Urinary bladder (tissue), 4 donors: ENCODE data around the gene NEGR1. TPM values are rescaled to one million over a fixed set of nuclear protein-coding genes. Genes with fewer than 3 reads are reported as not detected.

Experiments
- DNase-seq: peaks from one replicate; pipeline ENCODE4 v3.0.0-alpha.2; 2015; ENCODE audit errors: extremely low spot score
- H3K27ac ChIP-seq: one replicate; pipeline ENCODE4 v1.5.1; 2013; ENCODE audit warnings: low read depth, mild to moderate bottlenecking, moderate library complexity
- H3K36me3 ChIP-seq: one replicate; pipeline ENCODE4 v1.6.1; 2013; ENCODE audit warnings: mild to moderate bottlenecking, moderate library complexity; ENCODE audit not compliant: insufficient read depth
- H3K4me1 ChIP-seq: one replicate; pipeline ENCODE4 v1.6.1; 2013; ENCODE audit warnings: mild to moderate bottlenecking, moderate library complexity; ENCODE audit not compliant: insufficient read depth
- H3K4me3 ChIP-seq: one replicate; pipeline ENCODE4 v1.5.1; 2013; ENCODE audit warnings: low read depth, low read length
- WGBS: extraction: QIAGEN DNeasy Blood & Tissue Kit; methylation state at CpG from one replicate; pipeline ENCODE4 v1.1.7; 2013; 5-methylcytosine and 5-hydroxymethylcytosine counted together
- polyA plus RNA-seq: library from polyadenylated mRNA; stranded (reverse); fragments of 200-250 nt; gene quantifications from one replicate; pipeline ENCODE4 v1.2.3, GENCODE V29; 2013
- total RNA-seq: library from RNA; depleted of rRNA; stranded (reverse); fragments of >200 nt; gene quantifications from one replicate; pipeline ENCODE4 v1.2.3, GENCODE V29; 2014
- donor health status: healthy with polysubstance abuse.
- donor health status: healthy.

Gene NEGR1
- total and polyA plus RNA-seq, 2 donors = 38.2 to 92.3 TPM

- WGBS = 73% methylated on average over 1 of the region's 1 CpG
- no peak for DNase-seq
- Histone ChIP-seq H3K4me1 (no peaks in the 10 kb centered on the region), H3K4me3 (no peak overlapping the region), H3K27ac (no peak overlapping the region), H3K36me3 (no peaks in the 10 kb centered on the region)
Observed at GRCh38 chr1:71792264-71792663, 490.1 kb downstream of the NEGR1 start.

- no peak overlapping the region for H3K4me3 ChIP-seq
- WGBS = 74% methylated on average over 1 of the region's 1 CpG
- no peaks in the 10 kb centered on the region for H3K36me3 ChIP-seq
- no peak overlapping the region for H3K27ac ChIP-seq
- H3K4me1 ChIP-seq = no peaks in the 10 kb centered on the region
- no peak for DNase-seq
Observed at GRCh38 chr1:71788113-71788512, 494.2 kb downstream of the NEGR1 start.

- no peaks in the 10 kb centered on the region for H3K36me3 ChIP-seq
- 85% methylated on average over 1 of the region's 1 CpG for WGBS
- H3K27ac ChIP-seq = no peak overlapping the region
- no peak overlapping the region for H3K4me3 ChIP-seq
- no peaks in the 10 kb centered on the region for H3K4me1 ChIP-seq
- no peak for DNase-seq
Observed at GRCh38 chr1:71787699-71788098, 494.6 kb downstream of the NEGR1 start.

- Histone ChIP-seq H3K4me1 (no peaks in the 10 kb centered on the region), H3K36me3 (no peaks in the 10 kb centered on the region), H3K27ac (no peak overlapping the region), H3K4me3 (no peak overlapping the region)
- DNase-seq = no peak
- WGBS = 94% methylated on average over 1 of the region's 1 CpG
Observed at GRCh38 chr1:71786218-71786617, 496.1 kb downstream of the NEGR1 start.

- Histone ChIP-seq H3K36me3 (no peaks in the 10 kb centered on the region), H3K4me3 (no peak overlapping the region), H3K27ac (no peak overlapping the region), H3K4me1 (no peaks in the 10 kb centered on the region)
- peak; percentile 56 for DNase-seq
Observed at GRCh38 chr1:71785450-71785849, 496.9 kb downstream of the NEGR1 start.

GRCh38 chr1:71785000-71785399 lies 497.3 kb downstream of the NEGR1 start:
- H3K27ac ChIP-seq = no peak overlapping the region
- DNase-seq = no peak
- H3K36me3 ChIP-seq = no peaks in the 10 kb centered on the region
- 46% methylated on average over 3 of the region's 3 CpGs for WGBS
- H3K4me1 ChIP-seq = no peaks in the 10 kb centered on the region
- no peak overlapping the region for H3K4me3 ChIP-seq

GRCh38 chr1:71784241-71784640 lies 498.1 kb downstream of the NEGR1 start:
- Histone ChIP-seq H3K4me1 (no peaks in the 10 kb centered on the region), H3K27ac (no peak overlapping the region), H3K4me3 (no peak overlapping the region), H3K36me3 (no peaks in the 10 kb centered on the region)
- 94% methylated on average over 1 of the region's 1 CpG for WGBS
- no peak for DNase-seq

- H3K36me3 ChIP-seq = no peaks in the 10 kb centered on the region
- DNase-seq = no peak
- H3K4me1 ChIP-seq = no peaks in the 10 kb centered on the region
- H3K4me3 ChIP-seq = no peak overlapping the region
- no peak overlapping the region for H3K27ac ChIP-seq
- 43% methylated on average over 2 of the region's 2 CpGs for WGBS
Observed at GRCh38 chr1:71783071-71783470, 499.3 kb downstream of the NEGR1 start.

- Histone ChIP-seq H3K4me1 (no peaks in the 10 kb centered on the region), H3K36me3 (no peaks in the 10 kb centered on the region), H3K4me3 (no peak overlapping the region), H3K27ac (no peak overlapping the region)
- WGBS = 72% methylated on average over 4 of the region's 4 CpGs
- no peak for DNase-seq
Observed at GRCh38 chr1:71781450-71781849, 500.9 kb downstream of the NEGR1 start.

GRCh38 chr1:71780681-71781080 lies 501.7 kb downstream of the NEGR1 start:
- H3K27ac ChIP-seq = no peak overlapping the region
- 94% methylated on average over 3 of the region's 3 CpGs for WGBS
- H3K4me3 ChIP-seq = no peak overlapping the region
- no peaks in the 10 kb centered on the region for H3K4me1 ChIP-seq
- DNase-seq = no peak
- no peaks in the 10 kb centered on the region for H3K36me3 ChIP-seq

- WGBS = 30% methylated on average over 1 of the region's 1 CpG
- H3K36me3 ChIP-seq = no peaks in the 10 kb centered on the region
- H3K4me1 ChIP-seq = no peaks in the 10 kb centered on the region
- no peak overlapping the region for H3K4me3 ChIP-seq
- no peak for DNase-seq
- no peak overlapping the region for H3K27ac ChIP-seq
Observed at GRCh38 chr1:71778940-71779339, 503.4 kb downstream of the NEGR1 start.

- DNase-seq = no peak
- H3K4me1 ChIP-seq = no peaks in the 10 kb centered on the region
- H3K4me3 ChIP-seq = no peak overlapping the region
- no peak overlapping the region for H3K27ac ChIP-seq
- H3K36me3 ChIP-seq = no peaks in the 10 kb centered on the region
Observed at GRCh38 chr1:71777094-71777493, 505.2 kb downstream of the NEGR1 start.

- H3K4me1 ChIP-seq = no peaks in the 10 kb centered on the region
- H3K4me3 ChIP-seq = no peak overlapping the region
- WGBS = 83% methylated on average over 1 of the region's 1 CpG
- DNase-seq = no peak
- H3K36me3 ChIP-seq = no peaks in the 10 kb centered on the region
- no peak overlapping the region for H3K27ac ChIP-seq
Observed at GRCh38 chr1:71774705-71775104, 507.6 kb downstream of the NEGR1 start.

- no peaks in the 10 kb centered on the region for H3K4me1 ChIP-seq
- DNase-seq = no peak
- H3K4me3 ChIP-seq = no peak overlapping the region
- no peak overlapping the region for H3K27ac ChIP-seq
- 62% methylated on average over 1 of the region's 1 CpG for WGBS
- no peaks in the 10 kb centered on the region for H3K36me3 ChIP-seq
Observed at GRCh38 chr1:71770121-71770520, 512.2 kb downstream of the NEGR1 start.

GRCh38 chr1:71766748-71767147 lies 515.6 kb downstream of the NEGR1 start:
- Histone ChIP-seq H3K27ac (no peak overlapping the region), H3K4me1 (no peaks in the 10 kb centered on the region), H3K4me3 (no peak overlapping the region), H3K36me3 (no peaks in the 10 kb centered on the region)
- 97% methylated on average over 4 of the region's 4 CpGs for WGBS
- no peak for DNase-seq
